HG03139 (cell line): ENCODE data around the gene MAEA.
"Not testable (repeated sequence)": the region's sequence is repeated elsewhere in the genome, so short reads cannot be mapped to it uniquely, and the experiment has no call there.

Experiments
- ATAC-seq: cut with Tn5 transposase; IDR thresholded peaks from one replicate; pipeline ENCODE4 v1.9.1; 2021; ENCODE audit not compliant: unreplicated experiment

Gene MAEA

DNA sequence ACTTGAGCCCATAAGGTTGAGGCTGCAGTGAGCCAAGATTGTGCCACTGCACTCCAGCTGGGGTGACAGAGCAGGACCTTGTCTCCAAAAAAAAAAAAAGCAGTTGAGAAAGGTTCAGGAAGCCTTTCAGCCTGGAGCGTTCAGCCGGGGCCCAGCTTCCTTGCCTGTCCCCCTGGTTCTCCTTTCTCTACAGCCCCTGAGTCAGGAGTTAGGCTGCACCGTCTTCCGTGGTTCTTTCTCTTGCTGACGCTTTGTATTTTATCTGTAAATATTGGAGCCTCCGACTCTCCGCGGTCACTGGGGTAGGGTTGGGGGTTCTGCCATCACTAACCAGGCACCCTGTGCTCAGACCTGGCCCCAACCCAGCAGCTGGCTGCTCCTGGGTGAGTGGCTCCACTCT is 43.6 kb downstream of the MAEA start:
- ATAC-seq: no peak

DNA sequence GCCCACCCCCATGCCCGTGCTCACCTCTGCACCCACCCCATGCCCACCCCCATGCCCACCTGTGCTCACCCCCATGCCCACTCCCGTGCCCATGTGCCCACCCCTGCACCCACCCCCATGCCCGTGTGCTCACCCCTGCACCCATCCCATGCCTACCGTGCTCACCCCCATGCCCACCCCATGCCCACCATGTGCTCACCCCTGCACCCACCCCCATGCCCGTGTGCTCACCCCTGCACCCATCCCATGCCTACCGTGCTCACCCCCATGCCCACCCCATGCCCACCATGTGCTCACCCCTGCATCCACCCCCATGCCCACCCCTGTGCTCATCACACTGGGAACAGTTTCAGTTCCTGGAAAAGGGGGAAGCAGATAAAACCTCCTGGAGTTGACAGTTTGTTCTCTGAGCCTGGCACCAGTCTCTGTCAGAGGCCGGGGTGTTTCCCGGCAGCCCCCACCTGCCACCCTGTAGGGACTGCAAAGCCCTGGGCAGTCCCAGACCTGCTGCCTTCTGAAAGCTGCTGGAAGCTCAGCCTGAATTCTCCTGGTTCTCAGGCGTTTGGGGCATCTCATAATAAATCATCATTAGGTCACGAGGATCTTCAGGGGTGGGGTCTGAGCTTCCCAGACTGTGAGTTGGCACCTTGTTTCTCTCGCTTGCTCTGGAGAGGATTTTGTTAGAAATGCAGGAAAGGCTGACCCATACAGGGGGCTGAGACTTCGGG is 44.3 kb downstream of the MAEA start:
- ATAC-seq: not testable (repeated sequence)

DNA sequence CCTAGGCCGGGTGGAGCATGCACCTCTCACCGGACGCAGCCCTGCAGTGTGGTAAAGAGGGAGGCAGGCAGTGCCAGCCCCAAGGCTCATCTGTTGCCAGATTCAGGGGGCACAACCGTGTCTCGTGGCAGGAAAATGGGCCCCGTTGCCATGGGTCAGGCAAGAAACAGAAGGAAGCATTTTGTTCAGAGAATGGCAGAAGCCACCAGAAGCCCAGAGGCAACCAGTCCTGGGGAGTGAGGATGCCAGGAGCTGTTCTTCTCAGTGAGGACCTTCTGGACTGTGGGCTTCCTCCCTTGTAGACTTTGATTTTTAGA is 44.8 kb downstream of the MAEA start:
- ATAC-seq: no peak

DNA sequence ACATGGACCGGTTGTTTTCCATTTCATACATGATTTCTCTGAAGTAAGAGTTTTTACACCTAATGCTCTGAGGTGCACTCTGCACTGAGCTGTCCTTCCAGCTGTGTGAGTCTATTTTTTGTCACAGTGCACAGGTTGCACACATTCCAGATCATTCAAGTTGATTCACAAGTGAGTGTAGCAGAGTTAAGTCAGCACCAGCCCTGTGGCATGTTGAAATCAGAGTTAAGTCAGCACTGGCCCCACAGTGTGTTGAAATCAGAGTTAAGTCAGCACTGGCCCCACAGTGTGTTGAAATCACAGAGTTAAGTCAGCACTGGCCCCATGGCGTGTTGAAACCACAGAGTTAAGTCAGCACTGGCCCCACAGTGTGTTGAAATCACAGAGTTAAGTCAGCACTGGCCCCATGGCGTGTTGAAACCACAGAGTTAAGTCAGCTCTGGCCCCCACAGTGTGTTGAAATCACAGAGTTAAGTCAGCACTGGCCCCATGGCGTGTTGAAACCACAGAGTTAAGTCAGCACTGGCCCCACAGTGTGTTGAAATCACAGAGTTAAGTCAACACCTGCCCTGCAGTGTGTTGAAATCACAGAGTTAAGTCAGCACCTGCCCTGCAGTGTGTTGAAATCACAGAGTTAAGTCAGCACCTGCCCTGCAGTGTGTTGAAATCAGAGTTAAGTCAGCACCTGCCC is 45.6 kb downstream of the MAEA start:
- not testable (repeated sequence) for ATAC-seq

DNA sequence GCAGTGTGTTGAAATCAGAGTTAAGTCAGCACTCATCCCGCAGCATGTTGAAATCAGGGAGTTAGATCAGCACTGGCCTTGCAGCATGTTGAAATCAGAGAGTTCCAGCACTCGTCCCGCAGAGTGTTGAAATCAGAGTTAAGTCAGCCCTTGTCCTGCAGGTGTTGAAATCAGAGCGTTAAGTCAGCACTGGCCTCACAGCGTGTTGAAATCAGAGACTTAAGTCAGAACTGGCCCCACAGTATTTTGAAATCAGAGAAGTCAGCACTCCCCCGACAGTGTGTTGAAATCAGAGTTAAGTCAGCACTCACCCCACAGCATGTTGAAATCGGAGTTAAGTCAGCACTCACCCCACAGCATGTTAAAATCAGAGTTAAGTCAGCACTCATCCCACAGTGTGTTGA is 46.4 kb downstream of the MAEA start:
- no peak for ATAC-seq

DNA sequence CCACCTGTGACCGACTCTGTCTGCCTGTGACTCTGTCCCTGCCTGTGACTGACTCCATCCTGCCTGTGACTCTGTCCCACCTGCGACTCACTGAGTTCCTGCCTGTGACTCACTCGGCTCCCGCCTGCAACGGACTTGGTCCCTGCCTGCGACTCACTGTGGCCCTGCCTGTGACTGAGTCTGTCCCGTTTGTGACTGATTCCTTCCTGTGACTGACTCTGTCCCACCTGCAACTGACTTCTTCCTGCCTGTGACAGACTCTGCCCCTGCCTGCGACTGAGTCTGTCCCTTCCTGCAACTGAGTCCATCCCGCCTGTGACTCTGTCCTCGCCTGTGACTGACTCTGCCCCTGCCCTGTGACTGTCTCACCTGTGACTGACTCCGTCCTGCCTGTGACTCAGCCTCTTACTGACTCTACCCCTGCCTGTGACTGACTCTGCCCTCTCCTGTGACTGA is 47.7 kb downstream of the MAEA start:
- no peak for ATAC-seq

DNA sequence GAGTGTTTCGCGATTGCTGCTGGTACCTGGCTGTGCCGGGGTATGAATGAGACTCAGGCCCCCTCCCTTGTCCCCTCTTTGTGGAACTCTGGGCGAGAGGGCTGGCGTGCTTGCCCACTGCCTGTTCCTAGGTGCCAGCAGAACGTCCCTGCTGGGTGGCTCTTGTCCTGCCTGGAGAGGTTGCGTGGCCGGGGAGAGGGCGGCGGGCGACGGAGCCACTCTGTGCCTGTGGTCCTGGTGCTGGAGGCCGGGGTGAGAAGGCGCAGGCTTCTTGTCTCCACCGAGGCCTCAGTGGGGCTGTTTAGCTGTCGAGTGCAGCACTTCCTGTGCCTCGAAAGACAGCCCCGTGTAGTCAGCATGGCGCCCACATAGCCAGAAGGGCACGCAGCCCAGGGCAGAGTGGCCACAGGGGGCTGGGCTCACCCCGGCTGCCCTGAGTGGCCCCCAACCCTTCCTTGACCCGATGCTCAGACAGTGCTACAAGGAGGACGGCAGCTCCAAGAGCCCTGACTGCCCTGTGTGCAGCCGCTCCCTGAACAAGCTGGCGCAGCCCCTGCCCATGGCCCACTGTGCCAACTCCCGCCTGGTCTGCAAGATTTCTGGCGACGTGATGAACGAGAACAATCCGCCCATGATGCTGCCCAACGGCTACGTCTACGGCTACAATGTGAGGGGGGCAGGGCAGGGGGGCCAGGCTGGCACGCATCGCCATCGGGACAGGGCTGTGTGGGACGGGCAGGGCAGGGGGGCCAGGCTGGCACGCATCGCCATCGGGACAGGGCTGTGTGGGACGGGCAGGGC is 48.5 kb downstream of the MAEA start:
- no peak for ATAC-seq

DNA sequence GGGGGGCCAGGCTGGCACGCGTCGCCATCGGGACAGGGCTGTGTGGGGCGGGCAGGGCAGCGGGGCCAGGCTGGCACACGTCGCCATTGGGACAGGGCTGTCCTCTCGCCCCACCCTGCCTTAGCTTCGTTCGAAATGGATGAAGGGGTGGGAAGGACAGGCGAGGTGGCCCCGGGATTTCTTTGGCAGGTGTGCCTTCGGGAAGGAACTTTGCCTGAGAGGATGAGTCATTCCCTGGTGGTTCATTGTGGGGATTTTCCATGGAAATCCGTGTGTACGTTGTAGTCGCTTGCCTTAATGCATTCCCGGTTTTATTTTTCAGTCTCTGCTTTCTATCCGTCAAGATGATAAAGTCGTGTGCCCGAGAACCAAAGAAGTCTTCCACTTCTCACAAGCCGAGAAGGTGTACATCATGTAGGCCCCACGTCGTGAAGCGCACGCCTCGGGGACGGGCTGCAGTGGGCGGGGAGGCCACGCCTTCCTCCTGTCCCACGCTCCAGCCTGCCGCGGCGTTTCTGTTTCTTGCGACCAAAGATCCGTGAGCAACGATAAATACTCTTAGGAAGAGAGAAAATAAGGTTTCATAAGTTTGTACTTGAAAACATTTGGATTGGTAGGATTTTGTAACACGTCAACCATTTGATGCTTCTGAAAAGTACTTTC is 49.2 kb downstream of the MAEA start:
- ATAC-seq: no peak

DNA sequence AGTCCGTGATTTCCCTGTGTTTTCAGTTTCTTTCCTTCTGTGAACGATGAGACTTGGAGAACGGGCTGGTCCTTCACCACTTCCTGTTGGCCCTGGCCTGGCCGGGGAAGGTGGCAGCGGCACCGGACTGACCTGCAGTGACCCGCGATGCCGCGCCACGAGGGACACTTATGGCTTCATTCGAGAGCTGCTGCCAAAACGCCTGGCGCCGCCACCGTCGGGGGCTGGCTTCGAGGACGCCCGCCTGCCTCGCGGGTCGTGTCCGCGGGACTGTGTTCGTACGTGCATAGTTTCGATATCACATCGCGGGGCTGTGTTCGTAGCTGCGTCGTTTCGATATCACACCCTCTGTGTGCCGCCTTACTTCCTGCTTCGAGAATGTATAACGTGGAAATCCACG is 49.8 kb downstream of the MAEA start:
- ATAC-seq: no peak

DNA sequence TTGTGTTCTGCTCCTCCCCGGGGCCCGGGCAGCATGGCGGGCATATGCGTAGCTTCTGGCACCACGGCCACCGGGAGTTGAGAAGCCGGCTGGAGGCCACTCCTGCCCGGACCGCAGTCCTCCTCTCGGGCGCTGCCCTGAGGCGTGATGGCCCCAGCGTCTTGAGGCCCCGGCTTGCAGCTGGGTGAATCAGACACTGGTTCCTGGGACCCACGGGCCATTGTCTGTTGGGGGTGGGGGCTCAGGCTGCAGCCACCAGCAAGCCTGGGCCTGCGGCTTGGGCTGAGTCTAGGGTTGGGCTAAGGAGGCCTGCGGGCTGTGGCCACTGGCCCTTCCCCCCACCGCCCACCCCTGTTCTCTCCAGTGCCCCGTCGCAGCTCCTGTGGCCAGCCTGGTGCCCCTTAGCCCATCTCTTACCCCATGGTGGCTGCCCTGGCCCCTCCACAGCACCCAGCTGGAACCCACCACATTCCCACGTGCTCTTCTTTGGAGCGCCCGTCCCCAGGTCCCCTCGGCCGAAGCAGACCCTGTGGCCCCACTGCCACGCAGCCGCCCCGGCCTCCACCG is 50.6 kb downstream of the MAEA start:
- ATAC-seq: no peak

DNA sequence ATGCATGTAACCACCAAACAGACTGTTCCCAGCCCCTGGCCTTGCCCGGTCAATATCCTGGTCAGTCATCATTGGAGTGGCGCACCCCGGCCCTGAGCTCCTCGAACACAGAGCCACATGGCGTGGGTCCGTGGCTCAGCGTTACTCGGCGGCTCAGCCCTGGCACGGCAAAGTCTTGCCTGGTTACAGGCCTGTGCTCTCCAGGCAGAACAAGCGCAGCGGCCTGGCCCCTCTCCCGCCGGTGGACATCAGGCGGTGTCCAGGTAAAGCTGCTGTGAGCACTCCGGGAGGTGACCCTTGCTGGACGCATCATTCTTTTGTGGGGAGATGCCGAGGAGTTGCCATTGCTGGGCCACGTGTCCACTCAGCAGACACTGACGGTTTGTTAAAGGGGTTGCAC is 51.2 kb downstream of the MAEA start:
- ATAC-seq: no peak

DNA sequence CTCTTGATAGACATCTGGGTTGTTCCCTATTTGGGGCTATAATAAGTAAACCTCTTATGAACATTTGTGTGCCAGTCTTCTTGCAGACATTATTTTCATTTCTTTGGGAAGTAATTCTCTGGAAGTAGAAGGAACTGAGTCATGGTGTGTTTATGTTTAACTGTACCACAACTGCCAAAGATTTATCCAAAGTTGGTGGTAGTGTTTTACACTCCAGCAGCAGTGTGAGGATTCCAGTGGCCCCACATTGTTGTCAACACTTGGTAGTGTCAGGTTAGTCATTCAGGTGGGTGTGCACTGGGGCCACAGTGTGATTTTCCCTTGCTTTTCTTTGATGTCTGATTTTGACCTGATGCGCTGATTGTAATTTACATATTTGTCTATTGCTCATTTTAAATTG is 52.3 kb downstream of the MAEA start:
- ATAC-seq: no peak

DNA sequence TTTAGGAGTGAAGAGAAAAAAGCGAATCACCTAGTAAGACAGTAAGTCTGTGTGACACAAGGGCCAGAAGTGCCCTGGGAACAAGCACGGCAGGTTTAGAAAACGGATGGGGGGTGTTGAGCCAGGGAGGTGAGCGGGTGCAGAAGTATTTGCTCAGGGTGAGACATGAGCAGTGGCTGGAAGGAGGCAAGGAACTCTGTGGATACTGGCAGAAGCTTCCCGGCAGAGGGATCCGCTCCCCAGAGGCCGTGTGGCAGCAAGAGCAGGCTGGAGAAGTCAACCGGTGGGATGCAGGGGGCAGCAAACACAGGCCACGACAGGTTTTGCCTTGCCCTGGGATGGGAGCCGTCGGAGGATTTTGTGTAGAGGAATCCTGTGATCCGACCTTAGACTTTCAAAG is 55.0 kb downstream of the MAEA start:
- no peak for ATAC-seq

DNA sequence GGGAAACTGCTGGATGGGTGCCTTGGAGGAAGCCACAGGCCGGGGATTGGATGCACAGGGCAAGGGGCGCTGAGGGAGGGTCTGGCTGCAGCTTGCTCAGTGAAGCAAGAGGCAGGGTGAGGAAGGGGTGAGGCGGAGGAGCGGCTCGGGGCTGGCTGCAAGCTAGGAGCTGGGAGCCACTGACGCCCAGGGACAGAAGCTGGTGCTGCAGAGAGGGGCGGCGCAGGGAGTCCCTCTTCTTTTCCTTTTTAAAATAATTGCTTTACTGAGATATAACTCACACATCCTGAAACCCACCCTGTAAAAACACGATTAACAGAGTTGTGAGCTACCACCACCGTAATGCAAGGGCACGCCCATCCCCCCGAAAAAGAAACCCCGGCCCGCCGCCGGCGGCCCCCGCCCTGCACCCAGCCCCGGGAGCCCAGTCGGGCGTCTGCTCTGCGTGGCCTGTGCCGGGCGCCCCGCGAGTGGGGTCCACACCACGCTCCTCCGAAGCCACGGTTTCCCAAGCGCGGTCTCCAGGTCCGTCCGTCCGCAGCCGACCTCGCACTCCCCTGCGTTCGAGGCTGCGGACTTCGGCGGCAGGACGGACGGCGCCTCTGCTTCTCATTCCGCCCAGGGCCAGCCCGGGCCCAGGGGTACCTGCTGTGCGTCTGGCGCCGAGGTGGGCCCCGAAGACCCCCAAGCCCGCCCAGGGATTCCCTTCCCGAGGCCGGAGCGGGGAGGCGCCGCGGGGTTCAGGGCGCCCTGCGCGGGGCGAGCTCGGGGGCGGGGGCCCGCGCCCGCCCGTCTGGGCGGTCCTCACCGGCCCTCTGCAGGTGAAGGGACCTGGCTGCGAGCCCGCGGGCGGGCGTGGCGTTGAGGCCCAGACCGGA is 56.5 kb downstream of the MAEA start:
- no peak for ATAC-seq

DNA sequence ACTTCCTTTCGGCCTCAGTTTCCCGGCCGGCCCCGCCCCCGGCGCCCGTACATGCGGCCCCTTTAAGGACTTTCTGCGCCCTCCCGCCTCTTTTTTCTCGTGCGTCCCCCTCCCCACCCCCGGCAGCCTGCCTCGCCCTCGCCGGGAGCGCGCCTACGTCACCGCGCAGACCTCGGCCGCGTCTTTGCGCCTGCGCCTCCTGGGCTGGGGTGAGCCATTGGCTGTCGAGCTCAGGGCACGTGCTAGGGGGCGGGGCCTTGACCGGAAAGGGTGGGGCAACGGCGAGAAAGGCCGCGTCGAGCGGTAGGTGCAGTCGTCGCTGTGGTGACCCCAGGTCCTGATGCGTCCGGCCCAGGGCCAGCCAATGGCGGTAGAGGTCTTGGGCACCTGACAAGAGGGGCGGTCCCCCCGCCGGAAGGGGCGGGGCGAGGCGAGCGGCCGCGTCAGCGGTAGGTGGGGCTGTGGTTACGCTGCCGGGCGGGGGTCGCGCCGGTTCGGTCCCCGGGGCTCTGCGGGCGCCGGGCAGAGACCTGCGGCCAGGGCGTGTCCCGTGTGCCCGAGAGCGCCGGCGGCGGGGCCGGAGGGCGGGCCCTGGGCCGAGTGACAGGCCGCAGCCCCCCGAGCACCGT is 57.2 kb downstream of the MAEA start, which contains the start of gene UVSSA:
Gene UVSSA (plus strand): TSS at position 428 of the 629 bp plus-strand sequence. CDS start 884 bp downstream, outside the sequence.
- ATAC-seq: peak; percentile 91

DNA sequence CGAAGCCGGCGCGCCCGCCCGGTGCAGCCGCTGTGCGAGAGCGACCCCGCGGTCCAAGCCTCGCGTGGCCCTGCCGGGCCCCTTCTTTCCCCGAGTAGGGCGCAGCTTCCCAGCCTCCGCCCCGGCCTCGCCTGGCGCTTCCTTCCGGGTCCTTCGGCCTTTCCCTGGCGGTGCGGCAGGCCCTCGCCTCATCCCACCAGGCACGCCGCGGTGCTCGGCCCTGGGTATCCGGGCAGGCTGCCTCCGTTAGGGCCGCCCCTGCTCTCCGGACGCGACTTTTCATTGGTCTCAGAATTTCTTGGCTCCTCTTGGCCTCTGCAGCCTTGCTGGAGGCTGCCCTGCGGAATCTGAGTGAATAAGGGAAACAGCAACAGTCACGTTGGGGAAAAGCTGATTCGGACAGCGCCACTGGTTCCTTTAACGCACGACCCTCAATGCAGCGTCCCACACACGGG is 57.7 kb downstream of the MAEA start:
- ATAC-seq: peak; percentile 27

DNA sequence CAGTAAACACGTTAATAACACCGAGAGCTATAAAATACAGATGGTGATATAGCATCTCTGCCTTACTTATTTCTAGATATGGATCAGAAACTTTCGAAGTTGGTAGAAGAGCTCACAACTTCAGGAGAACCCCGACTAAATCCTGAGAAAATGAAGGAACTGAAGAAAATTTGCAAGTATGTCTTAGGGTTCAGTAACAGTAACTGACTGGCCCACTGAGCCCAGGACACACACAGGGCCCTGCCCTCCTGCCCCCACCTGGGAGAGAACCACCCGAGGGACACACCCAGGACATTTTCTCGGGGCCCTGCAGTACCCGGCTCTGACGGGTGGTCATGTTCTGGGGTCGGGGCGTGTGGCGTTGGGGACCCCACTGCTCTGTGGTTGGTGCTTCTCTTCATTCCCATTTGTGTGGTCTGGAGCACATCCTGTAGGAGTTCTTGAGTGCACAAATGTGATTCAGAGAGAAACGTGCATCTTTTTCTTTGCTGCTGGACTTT is 58.4 kb downstream of the MAEA start:
- ATAC-seq: no peak

DNA sequence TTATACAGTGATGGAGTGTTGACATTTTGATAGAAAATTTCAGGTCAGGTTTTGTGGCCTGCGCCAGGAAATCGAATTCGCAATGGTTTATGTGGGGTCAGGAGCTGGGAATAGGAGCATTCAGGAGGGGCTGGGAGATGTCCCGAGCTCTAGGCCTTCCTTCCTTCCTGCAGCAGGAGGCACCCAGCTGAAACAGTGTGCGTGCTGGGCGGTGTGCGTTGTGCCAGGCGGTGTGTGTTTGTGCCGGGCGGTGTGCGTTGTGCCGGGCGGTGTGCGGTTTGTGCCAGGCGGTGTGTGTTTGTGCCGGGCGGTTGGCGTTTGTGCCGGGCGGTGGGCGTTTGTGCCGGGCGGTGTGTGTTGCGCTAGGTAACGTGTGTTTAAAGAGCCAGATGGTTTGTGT is 59.1 kb downstream of the MAEA start:
- ATAC-seq: no peak
